Stimulated activated CD8-positive, alpha-beta memory T cell treated with anti-CD3 and anti-CD28 coated beads, Interleukin-4, amount 100 ng/mL, for 48 hours (primary cell): ENCODE results near the gene TTC4.
"Not testable (repeated sequence)": the region's sequence is repeated elsewhere in the genome, so short reads cannot be mapped to it uniquely, and the experiment has no call there.

Experiments used
- DNase-seq: peaks from one replicate; pipeline ENCODE4 v3.0.0-alpha.2; 2020

Gene TTC4

DNA sequence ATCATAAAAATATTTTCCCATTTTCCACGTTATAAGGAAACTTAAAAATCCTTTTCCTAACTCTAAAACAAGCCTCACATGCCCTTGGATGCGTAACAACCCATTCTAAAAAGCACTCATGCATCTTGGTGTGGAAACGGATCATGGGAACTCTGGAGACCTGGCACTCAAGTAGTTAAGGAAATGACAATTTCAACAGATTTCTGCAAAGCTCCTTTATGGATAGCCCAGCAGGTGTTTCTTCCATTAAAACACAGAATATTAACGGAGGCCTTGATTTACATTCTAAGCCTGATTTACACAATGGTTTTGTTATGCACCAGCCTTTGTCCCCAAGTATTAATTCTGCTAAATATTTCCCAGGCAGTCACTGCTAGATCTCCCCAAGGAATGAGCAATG is 35.8 kb downstream of the TTC4 start:
- no peak for DNase-seq

DNA sequence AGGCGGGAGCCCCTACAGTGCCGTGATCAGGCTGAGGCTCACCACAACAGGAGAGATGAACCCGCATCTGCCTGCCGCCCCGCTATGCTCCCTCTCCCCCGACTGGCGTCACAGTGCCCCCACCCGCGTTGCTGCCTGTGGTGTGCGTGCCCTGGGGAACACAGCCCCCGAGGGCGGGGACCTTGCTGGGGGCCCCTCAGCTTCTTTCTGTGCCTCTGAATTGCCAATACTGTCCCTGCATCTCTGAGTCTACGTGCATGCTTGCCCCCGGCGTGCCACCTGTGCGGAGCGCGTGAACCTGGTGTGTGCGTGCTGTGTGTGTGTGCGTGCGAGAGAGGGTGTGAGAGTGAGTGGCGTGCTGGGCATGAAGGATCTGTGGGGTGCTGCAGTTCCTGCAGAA is 38.4 kb downstream of the TTC4 start:
- no peak for DNase-seq

DNA sequence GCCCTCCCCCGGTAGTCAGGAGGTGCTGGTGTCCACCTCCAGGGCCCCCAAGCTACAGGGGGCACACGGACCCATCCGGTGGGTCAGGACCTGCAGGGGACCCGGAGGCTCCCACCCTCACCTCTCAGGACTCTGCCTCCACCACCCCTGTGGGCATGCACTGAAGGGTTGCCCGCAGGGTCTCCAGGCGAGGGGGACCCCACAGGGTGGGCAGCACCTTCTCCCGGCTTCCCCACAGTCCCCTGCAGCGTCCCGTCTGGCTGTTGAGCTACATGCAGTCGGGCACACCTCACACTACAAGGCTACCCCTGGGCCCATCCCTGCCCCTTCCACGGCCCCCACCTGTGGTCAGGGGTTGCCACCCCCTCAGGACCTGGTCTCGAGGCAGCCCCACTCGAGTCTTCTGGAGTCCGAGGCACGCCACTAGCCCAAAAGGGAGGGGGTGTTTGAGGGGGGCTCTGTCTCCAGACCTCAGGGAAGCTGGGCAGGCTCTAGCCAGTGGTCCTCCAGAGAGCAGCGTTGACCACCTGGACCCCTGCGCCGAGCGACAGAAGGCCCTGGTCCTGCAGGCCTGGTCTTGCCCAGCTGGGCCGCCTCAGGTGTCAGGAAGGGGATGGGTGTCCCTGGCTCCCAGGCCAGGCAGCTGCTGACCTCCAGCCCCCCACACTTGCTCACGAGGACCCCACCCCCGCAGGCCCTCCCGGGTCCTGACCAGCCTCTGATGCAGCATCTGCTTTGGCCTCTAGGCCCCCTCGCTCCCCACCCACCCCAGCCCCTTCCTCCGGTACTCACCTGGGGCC is 39.0 kb downstream of the TTC4 start:
- no peak for DNase-seq

DNA sequence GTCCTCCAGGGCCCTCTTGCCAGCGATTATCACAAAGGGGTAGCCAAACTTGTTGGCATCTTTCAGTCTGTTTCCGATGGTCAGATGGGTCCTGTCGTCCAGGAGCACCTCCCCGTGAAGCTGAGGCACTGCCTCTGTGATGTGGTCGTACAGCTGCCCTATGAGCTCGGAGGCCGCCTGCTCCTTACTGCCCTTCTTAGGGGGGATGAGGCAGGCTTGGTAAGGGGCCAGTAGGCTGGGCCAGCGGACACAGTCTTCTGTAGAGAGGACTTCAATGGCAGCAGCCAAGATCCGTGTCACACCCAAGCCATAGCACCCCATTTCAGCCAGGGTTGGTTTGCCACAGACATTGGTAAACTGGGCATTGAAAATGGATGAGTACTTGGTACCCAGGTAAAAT is 42.2 kb downstream of the TTC4 start:
- DNase-seq = no peak

DNA sequence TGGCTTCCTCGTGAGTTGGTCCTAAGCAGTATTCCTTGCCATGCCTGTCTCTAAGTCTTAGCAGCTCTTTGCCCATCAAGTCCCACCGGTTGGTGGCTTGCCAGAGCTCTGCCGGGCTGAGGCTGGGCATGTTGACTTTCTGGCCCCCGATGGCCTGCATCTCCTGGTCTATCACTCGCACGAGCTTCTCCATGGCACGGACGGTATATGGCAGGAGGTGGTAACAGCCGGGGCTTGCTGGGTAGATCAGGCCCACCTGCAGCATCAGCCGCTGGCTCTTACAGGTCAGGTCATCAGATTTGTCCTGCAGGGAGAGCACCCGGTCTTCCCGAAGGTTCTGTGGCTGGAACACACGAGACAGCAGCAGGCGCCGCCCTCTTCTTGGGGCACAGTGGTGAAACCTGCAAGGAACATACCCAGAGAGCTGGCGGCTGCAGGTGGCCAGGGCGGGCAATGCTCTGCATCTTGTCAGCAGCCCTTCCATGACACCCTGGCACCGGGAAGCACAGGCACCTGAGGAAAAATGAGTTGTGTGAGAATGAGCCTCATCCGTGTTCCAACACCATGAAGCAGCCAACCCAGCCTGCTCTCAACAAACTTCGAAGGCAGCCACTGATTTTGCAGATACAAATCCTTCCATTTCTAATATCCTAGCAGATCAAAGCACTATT is 43.2 kb downstream of the TTC4 start:
- no peak for DNase-seq

GRCh38 chr1:54763816-54764132 is 48.1 kb downstream of the TTC4 start:
- no peak for DNase-seq

DNA sequence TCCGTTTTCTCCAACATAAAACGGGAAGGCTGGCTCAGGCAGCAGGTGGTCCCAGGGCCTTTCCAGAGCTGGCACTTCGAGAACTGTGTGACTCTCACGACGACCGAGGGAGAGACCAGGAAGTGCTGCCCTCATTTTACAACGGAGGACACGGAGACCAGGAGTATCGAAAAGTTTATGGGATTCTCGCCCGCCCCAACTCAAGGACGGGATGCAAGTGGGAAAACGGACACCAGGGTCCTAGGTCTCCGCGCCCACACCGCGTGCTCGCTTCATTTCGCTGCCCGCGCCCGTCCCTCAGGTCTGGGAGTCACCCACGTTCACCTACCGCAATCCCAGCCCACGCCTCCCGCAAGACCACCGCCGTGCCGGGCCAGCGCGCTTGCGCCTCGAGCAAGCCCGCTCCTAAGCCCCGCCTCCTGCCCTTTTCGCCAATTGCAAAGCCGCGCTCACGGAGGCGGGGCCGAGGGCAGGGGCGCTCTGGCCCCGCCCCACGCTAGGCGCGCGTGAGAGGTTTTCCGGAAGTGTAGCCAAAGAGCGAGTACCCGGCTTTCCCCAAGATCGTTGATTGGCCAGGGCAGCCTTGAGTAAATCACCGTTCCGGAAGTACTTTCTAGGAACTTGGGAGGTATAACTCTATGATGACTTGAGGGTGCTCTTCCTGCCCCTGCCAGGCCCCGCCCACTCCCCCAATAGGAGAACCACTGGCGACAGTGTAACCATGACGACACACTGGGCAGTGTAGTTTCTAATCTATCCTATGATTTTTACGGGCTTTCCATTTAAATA is 48.7 kb downstream of the TTC4 start, which contains the start of gene PARS2:
Gene PARS2, minus strand, starts transcription at position 391 of the 789 bp plus-strand sequence. CDS start 5,362 bp downstream, outside the sequence.
- DNase-seq = peak; percentile 97

GRCh38 chr1:54764922-54765561 is 49.4 kb downstream of the TTC4 start:
- DNase-seq = no peak

DNA sequence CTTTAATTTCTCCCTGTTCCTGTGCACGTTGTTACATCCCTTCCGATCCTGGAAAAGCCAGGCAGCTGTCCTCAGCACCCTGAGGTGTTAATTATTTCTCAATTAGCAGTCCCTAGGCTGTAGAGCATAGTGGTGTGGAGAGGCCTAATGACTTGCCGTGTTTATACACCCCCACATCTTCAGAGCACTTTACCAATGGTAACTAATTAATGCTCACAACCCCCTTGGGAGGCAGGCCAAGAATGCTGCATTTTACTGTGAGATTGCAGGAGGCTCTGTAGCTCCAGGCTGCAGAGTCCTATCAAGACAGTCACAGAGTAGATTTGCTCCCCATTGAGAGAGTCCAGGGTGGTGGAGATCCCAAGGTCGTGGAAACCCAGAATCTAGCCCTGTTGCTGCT is 51.1 kb downstream of the TTC4 start:
- DNase-seq = no peak

DNA sequence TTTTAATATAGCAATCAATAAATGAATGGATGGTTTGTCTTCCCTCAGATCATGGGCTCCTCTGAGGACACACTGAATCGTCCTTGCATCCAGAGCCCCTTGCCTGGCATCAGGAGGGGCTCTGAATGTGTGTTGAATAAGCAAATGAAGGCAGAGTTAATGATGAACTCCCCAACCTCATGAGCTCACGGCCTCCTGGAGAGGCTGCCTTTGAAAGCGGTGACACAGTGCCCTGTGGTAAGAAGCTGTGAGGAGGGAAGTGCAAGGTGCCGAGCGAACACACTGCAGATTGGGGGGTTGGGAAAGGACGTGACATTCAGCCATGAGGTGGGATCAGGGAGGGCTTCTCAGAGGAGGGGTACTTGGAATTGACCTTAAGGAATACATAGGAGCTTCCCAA is 51.9 kb downstream of the TTC4 start:
- DNase-seq = no peak

DNA sequence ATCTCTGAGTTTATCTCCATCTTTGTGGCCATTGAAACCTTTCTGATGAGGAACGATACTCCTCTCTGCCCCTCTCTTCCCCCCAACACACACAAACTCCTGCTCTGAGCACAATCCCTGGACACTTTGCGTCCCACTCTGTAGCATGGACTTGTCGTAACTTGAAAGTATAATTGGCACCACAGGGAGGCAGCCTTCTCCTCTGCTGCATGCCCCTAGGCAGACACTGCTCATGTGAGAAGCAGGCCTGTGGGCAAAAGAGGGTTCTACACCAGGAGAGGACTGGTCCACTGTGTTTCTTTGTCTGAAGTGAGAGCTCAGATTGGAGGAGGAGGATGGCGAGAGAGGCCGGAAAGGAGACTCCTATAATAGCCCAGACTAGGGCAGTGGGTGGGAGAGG is 52.4 kb downstream of the TTC4 start:
- DNase-seq = no peak

- DNase-seq = no peak
Measured at GRCh38 chr1:54772951-54773350, 57.3 kb downstream of the TTC4 start.

GRCh38 chr1:54774820-54775498 is 59.3 kb downstream of the TTC4 start:
- peak; percentile 46 for DNase-seq

DNA sequence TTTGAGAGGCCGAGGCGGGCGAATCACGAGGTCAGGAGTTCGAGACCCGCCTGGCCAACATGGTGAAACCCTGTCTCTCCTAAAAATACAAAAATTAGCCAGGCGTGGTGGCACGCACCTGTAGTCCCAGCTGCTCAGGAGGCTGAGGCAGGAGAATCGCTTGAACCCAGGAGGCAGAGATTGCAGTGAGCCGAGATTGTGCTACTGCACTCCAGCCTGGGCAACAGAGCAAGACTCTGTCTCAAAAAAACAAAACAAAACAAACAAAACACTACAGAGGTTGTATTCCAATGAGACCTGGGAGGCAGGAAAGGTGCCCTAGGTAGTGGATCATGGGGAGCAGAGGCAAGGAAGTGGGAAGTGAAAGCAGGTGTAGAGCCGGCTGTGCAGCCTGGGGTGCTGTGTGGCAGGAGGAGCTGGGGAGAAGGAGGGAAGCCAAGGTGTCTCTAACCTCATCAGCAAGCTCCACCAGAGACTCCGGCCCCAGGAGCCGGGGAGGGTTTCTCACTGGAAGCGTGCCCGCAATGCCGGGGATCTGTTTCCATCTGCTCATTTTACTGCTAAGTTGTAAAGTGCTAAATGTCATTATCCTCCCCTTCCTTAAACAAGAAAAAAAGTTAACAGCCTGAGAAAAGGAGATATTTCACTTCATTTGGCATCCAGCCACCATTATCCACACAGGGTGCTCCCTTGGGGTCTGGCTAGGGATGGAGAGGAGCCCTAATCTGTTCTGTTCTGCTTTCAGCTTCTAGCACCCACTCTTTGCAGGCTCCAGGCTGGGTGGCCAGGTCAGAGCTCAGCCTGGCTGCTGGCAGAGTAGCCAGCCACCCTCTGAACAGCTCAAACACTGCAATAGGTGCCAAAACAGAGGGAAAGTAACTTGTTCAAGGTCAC is 60.4 kb downstream of the TTC4 start:
- DNase-seq = not testable (repeated sequence)

DNA sequence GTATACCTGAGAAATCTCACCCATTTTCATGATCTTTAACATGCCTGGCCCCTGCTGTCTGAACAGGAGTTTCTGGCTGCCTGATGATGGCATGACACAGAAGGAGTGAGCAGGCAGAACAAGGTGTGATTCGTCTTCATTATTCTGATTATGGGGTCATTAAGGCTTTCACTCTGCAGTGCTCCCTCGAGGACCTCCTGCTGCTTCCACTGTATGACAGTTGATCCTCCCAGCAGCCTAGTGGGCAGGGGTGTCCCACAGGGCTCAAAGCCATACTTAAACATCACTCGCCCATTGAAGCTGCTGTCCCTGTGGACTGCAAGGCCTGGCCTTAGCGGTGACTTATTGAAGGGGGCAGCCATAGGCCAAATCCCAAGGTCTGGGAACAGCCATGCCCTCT is 61.4 kb downstream of the TTC4 start:
- no peak for DNase-seq

GRCh38 chr1:54777431-54777830 is 61.8 kb downstream of the TTC4 start:
- no peak for DNase-seq

GRCh38 chr1:54781023-54781723 is 65.5 kb downstream of the TTC4 start:
- no peak for DNase-seq

DNA sequence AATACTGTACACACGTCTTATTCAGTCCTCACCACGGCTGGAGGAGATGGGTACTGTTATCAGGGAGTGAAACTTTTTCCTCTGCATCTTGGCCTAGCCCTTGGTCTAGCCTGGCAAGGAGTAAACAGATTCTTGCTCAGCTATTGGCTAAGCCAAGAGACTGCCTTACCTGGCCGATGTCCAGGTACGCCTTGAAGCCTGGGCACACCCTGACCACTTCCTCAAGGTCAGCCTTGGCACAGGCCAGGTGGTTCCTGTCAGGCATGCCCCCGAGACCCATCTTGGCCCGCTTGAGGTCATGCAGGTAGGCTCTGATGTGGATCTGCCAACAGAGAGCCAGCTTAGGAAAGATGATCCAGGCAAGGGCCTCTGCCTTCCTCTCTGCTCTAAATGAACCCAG is 66.5 kb downstream of the TTC4 start:
- no peak for DNase-seq

DNA sequence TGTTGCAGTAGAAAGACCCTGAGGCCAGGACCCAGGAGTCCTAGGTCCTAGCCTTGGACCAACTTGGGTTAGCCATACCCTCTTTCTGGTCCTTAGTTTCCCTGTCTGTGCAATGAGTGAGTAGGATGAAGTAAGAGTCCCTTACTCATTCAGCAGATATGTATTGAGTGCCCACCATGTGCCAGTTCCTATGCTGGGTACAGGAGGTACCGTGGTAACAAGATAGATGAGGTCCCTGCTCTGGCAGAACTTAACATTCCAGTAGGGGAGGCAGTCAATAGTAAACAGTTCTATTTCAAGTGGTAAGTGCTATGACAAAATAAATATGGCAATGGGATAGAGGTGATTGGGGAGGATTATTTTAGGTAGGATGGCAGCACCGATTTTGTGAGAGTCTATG is 66.9 kb downstream of the TTC4 start:
- DNase-seq = no peak

DNA sequence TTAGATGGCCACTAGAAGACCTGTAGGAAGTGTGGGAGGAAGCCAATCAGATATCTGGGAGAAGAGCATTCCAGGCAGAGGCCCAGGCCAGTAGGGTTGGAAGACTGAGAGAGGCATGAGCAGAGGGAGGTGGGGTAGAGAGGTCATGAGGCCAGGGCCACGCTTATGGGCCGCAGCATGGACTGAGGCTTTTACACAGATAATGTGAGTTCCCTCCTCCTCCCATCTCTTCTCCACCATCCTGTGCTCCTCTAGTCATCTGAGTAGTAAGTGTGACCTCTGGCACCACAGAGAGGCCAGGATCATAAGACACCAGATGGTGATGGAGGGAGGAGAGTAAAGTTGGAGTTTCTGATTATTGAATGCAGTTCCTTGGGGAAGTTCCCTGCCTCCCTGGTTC is 68.4 kb downstream of the TTC4 start:
- DNase-seq = no peak

GRCh38 chr1:54786778-54787177 is 71.1 kb downstream of the TTC4 start:
- no peak for DNase-seq
